Measurements from ENCODE around the gene KCNA5. TPM values are rescaled to one million over a fixed set of nuclear protein-coding genes. Genes with fewer than 3 reads are reported as not detected.

Gene KCNA5
- polyA plus RNA-seq, 1 donor (not counting 4 experiments of a cell fraction or from before 2014, with no cell fraction given), result not detected

- Histone ChIP-seq H3K4me1 (ENCODE audit: control insufficient read depth, extremely low read depth, insufficient read depth, low read length) (no peaks in the 10 kb centered on the region), H4K20me1 (ENCODE audit: control insufficient read depth, extremely low read depth, insufficient read depth, low read length) (no peaks in the 10 kb centered on the region), H3K9ac (ENCODE audit: control insufficient read depth, extremely low read depth, insufficient read depth, low read length) (no peak overlapping the region), H3K4me3 (ENCODE audit: control insufficient read depth in 2 of 3, extremely low read depth in 1 of 3, insufficient read depth in 2 of 3, low read depth in 1 of 3, low read length in 3 of 3) (no peak overlapping the region), H2AFZ (ENCODE audit: control insufficient read depth, low read length) (no peak overlapping the region), H3K27me3 (ENCODE audit: control insufficient read depth, extremely low read depth, insufficient read depth, low read length) (no peaks in the 10 kb centered on the region), H3K27ac (ENCODE audit: control insufficient read depth, insufficient read depth, low read length) (no peak overlapping the region), H3K9me1 (ENCODE audit: control insufficient read depth, extremely low read depth, insufficient read depth, low read length) (no peaks in the 10 kb centered on the region), H3K79me2 (ENCODE audit: control insufficient read depth, insufficient read depth, low read length) (no peaks in the 10 kb centered on the region), H3K36me3 (ENCODE audit: control insufficient read depth in 2 of 2, extremely low read depth in 1 of 2, insufficient read depth in 2 of 2, low read length in 2 of 2) (no peaks in the 10 kb centered on the region), H3K4me2 (ENCODE audit: control insufficient read depth, extremely low read depth, insufficient read depth, low read depth, low read length) (no peak overlapping the region), H3K9me3 (ENCODE audit: control insufficient read depth, low read depth, low read length) (no peaks in the 10 kb centered on the region)
- FAIRE-seq (no peak), DNase-seq (ENCODE audit: low read depth, low spot score) (no peak)
- dilution Hi-C loops (cut with MboI; ENCODE audit: extremely low pct_ligation_motif_present, low sequenced_read_pairs), result no loop called here
- TF ChIP-seq CTCF (optimal IDR thresholded peaks at IDR 0.05 in 1 of 3, IDR thresholded peaks at IDR 0.05 in 1 of 3, conservative IDR thresholded peaks at IDR 0.05 in 1 of 3; ENCODE audit: extremely low read depth in 1 of 3, insufficient read depth in 2 of 3, low read length in 3 of 3) (no peak), EZH2 (IDR thresholded peaks at IDR 0.05; ENCODE audit: low read length) (no peak)
Observed at GRCh38 chr12:5010151-5010550, 33.5 kb upstream of the KCNA5 start.

- no peaks in the 10 kb centered on the region for H3K36me3 ChIP-seq (ENCODE audit: control insufficient read depth in 2 of 2, extremely low read depth in 1 of 2, insufficient read depth in 2 of 2, low read length in 2 of 2)
Observed at GRCh38 chr12:5012337-5012736, 31.3 kb upstream of the KCNA5 start.

More at GRCh38 chr12:5012337-5012736, 31.3 kb upstream of the KCNA5 start:
- H3K4me1 ChIP-seq (ENCODE audit: control insufficient read depth, extremely low read depth, insufficient read depth, low read length), result no peaks in the 10 kb centered on the region
- no peak overlapping the region for H3K9ac ChIP-seq (ENCODE audit: control insufficient read depth, extremely low read depth, insufficient read depth, low read length)
- no peak overlapping the region for H2AFZ ChIP-seq (ENCODE audit: control insufficient read depth, low read length)
- H3K27me3 ChIP-seq (ENCODE audit: control insufficient read depth, extremely low read depth, insufficient read depth, low read length), result no peaks in the 10 kb centered on the region
- no peaks in the 10 kb centered on the region for H4K20me1 ChIP-seq (ENCODE audit: control insufficient read depth, extremely low read depth, insufficient read depth, low read length)
- H3K4me3 ChIP-seq (ENCODE audit: control insufficient read depth in 2 of 3, extremely low read depth in 1 of 3, insufficient read depth in 2 of 3, low read depth in 1 of 3, low read length in 3 of 3), result no peak overlapping the region
- H3K9me1 ChIP-seq (ENCODE audit: control insufficient read depth, extremely low read depth, insufficient read depth, low read length), result no peaks in the 10 kb centered on the region
- dilution Hi-C loops (cut with MboI; ENCODE audit: extremely low pct_ligation_motif_present, low sequenced_read_pairs), result no loop called here
- FAIRE-seq, result no peak
- no peaks in the 10 kb centered on the region for H3K9me3 ChIP-seq (ENCODE audit: control insufficient read depth, low read depth, low read length)
- no peak overlapping the region for H3K27ac ChIP-seq (ENCODE audit: control insufficient read depth, insufficient read depth, low read length)
- H3K4me2 ChIP-seq (ENCODE audit: control insufficient read depth, extremely low read depth, insufficient read depth, low read depth, low read length), result no peak overlapping the region
- DNase-seq (ENCODE audit: low read depth, low spot score), result no peak
- no peaks in the 10 kb centered on the region for H3K79me2 ChIP-seq (ENCODE audit: control insufficient read depth, insufficient read depth, low read length)
- no peak for TF ChIP-seq EZH2 (IDR thresholded peaks at IDR 0.05; ENCODE audit: low read length)
- no peak for TF ChIP-seq CTCF (optimal IDR thresholded peaks at IDR 0.05 in 1 of 3, IDR thresholded peaks at IDR 0.05 in 1 of 3, conservative IDR thresholded peaks at IDR 0.05 in 1 of 3; ENCODE audit: extremely low read depth in 1 of 3, insufficient read depth in 2 of 3, low read length in 3 of 3)

Data from keratinocyte (primary cell).